SH-SY5Y (cell line): ENCODE data around the gene DGKE.

ENCODE experiments used
- GATA2 ChIP-seq: IDR thresholded peaks from 2 replicates; pipeline ENCODE4 v1.6.1; 2011; ENCODE audit warnings: mild to moderate bottlenecking, low read depth, low read length
- GATA3 ChIP-seq: IDR thresholded peaks from 2 replicates; pipeline ENCODE4 v1.6.1; 2011; ENCODE audit warnings: low read depth, mild to moderate bottlenecking, low read length, moderate library complexity

DGKE gene

DNA sequence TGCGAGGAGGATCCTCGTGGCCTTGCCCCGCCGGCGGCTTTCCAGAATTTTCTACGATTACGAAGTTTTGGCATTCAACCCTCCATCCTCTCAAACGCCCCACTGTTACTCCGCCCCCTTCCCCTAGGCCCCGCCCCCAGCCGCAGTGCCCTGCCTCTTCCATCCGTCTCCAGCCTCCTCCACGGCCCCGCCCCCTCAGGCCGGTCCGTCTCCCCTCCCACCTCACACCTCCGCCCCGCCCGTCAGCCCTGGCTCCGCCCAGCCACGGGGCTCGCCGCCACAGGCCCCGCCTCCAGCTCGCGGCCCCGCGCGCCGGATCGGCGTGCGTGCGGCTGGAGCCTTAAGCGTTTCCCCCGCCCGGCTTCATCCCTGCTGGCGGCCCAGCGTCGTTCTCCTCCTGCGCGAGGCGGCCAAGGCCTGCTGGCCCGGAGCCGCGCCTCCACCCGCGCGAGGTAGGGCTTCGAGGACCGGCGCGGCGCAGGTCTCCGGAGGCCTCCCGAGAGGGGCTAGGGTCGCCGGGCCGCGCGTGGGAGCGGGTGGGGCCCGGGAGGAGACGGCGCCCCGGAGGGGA lies at the start of gene DGKE, which contains the start of gene C17orf67:
DGKE (plus strand) TSS at position 343 of the 571 bp plus-strand sequence. CDS start 645 bp downstream, outside the sequence.
C17orf67 (minus strand) TSS at position 112 of the 571 bp plus-strand sequence. CDS start 18,110 bp downstream, outside the sequence.
- no peak for TF ChIP-seq GATA2

DNA sequence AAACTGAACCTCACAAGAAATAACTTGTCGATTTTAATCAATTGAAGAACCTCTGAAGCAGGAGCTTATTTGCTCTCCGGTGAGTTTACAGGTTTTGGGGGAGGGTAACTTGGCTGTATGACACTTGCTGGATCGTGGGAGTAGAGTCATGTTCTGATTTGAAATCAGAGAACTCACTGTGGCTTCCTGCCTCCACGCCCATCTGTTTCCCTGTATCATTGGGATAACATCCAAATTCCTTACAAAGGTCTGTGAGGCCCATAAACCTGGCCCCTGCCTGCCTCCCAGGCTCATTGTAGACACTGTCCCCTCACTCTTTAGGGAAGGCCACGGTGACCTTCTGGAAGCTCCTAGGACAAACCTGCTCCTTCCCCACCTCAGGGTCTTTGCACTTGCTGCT lies 48.5 kb upstream of the DGKE start:
- TF ChIP-seq GATA3 (no peak), GATA2 (no peak)

- no peak for TF ChIP-seq GATA2
- no peak for TF ChIP-seq GATA3
Observed at GRCh38 chr17:56785997-56786680, 47.8 kb upstream of the DGKE start.

DNA sequence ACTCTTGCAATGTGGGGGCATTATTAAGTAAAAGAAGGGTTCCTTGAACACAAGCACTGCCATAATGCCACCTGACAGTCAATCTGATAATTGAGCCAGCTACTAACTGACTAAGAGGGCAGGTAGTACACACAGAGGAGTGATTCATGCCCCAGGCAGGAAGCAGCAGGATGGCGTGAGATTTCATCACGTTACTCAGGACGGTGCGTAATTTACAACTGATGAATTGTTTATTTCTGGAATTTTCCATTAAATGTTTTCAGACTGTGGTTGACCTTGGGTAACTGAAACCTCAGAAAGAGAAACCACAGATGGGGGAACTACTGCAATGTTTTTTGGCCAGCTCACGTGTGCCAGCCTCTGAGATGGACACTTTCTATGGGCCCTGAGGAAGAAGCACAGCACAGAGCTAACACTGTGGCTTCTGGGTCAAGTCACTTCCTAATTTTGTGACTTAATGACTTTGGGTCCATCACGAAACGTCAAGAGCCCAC lies 46.9 kb upstream of the DGKE start:
- TF ChIP-seq GATA2: no peak
- no peak for TF ChIP-seq GATA3

- TF ChIP-seq GATA2 (no peak), GATA3 (no peak)
Observed at GRCh38 chr17:56792267-56792666, 41.7 kb upstream of the DGKE start.

- TF ChIP-seq GATA2 (no peak), GATA3 (no peak)
Observed at GRCh38 chr17:56793531-56793930, 40.4 kb upstream of the DGKE start.

DNA sequence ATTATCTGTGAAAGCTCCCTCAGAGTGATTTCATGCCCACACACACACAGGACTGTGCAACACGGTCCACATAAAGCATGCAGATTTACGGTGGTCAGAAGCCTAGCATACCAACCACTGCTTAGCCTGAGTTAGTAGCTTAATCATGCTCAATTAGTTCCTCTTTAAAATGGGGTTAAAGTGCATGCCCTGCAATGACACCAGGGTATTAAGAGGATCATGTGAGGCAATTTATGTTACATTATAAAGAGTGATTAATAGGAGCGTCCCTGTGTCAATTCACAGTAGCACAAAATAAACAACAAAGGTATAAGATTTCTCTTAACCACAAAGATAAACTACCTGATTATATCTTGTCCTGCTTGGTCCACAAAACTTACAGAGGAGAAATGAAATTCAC lies 40.0 kb upstream of the DGKE start:
- TF ChIP-seq GATA2: no peak

DNA sequence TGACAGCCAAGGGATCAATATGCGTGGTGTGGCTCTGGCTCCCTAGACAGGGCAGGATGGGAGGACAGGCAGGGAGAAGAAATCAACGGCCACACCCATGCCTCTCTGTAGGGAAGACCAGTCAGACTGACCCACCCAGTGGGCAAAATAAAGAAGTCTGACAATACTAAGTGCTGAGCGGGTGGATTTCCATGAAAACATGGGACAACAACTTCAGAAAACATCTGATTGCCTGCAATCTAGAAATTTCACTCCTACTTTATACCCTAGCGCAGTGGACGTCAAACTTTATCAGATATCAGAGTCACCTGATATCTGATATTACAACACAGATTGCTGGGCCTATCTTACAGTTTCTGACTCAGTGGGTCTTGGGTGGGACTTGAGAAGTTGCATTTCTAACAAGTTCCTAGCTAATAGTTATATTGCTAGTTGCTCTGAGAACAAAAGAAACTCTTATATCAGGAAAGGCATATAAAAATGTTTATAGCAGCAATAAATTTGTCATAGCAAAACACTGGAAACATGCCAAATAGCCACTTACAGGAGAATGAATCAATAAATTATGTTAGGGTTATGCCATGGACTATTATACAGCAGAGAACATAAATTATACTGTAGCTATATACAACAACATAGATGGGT lies 38.6 kb upstream of the DGKE start:
- TF ChIP-seq GATA2: no peak
- TF ChIP-seq GATA3: no peak

DNA sequence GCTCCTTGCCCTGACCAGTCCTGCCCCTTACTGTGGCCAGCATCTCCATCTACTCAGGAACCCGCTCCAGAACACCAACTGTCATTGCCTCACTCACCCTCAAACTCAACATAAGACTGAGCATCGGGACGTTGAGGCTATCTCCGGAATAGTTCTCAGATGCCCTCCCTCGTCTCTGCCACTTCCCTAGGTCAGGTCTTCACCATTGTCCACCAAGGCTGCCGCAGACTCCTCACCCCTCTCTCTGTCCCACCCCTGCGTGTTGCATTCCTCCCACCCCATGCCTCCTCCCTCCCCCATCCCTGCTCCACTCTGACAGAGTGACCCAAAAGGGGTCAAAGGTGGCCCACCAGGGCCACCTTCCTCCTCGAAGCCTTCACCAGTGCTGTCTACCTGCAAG lies 37.4 kb upstream of the DGKE start:
- TF ChIP-seq GATA2 (no peak), GATA3 (no peak)

DNA sequence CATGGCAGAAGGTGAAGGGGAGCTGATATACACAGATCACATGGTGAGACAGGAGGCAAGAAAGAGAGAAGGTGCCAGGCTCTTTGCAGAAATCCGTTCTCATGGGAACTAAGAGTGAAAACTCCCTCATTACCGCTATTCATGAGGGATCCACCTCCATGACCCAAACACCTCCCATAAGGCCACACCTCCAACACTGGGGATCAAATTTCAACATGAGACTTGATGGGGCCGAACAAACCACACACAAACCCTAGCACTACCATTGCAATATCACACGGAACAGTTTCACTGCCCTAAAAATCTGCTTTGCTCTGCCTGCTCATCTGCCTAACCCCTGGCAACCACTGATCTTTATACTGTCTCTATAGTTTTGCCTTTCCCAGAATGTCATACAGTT lies 35.0 kb upstream of the DGKE start:
- TF ChIP-seq GATA2 (no peak), GATA3 (no peak)

DNA sequence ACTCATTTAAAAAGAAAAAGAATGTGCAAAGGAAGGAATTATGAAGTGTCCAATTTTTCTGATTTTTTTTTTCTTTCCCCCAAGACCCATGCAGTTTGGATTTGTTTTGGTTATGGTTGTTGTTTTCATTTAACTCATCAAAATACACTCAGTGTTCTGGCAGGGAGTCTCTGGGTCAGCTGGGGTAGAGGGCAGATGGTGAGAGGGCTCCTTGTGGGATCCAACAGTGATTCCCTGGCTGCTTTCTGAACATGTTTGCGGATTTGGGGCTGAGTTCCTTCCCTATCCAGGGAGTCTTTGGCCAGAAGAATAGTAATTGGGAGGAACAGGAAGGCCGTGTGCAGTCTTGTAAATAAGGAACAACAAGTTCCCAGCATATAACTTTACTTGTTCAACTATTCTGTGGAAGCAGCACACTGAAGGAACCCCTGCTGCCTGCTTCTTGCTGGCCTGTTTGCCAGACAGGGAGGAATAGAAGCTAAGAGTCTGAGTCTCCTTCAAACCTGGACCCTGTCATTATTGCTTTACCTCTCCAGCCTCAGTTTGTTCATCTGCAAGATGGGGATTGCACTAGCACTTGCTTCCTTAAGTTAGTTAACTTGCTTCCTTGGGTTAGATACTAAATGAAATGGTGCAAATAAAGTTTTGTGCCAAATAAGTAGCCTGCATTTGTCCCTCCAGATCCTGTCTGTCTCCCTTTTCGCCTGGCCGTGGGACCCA lies 32.3 kb upstream of the DGKE start:
- TF ChIP-seq GATA3: no peak
- no peak for TF ChIP-seq GATA2

DNA sequence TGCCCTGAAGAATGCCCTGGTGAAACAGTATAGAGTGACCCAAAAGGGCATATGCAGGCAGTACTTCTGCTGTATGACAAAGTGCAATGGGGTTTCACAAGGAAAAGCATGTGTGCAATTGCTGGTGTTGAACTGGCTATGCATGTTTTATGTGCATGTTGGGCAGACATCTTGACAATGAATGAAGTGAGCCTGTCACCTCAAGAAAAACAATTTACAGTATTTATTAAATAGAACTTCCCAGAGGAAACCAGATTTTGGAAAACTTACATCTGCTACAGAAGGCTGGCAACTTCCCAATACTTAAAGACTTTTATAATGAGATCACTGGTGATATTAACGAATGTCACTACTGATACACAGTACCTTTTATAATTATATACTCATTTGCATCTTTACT lies 30.9 kb upstream of the DGKE start:
- TF ChIP-seq GATA2 (no peak), GATA3 (no peak)

DNA sequence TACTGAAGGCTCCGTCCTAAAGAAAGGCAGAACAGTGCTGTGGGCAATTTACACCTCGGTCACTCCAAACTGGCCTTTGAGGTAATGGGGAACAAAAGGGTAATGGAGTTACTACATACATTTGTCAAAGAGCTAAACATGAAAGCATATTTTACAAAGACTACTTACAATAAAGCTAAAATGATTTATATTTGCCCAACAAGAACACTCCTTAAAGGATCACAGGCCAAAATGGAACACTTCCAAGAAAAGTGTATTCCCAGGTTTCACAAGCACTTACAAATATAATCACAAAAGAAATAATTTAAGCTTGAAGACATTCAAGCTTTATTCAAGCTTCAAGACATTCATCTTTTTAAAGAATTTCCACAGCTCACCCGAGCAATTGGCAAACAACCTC lies 29.5 kb upstream of the DGKE start:
- TF ChIP-seq GATA2: no peak
- TF ChIP-seq GATA3: no peak

DNA sequence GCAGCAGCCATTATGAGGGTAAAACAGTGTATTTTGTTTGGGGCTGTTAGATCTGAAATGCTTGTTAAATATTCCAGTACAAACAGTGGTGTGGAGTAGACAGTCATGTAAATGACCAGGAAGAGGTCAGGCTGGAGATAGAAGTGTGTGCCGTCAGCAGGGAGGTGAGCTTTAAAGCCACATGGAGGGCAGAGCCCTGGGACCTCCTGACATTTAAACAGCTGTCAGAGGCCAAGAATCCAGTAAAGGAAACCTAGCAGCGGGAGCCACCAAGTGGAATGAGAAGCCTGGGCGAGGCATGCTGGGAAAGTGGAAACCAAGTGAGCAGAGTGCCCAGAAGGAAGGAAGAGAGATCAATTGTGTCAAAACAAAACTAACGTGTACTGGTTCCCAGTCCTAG lies 27.0 kb upstream of the DGKE start:
- TF ChIP-seq GATA3 (no peak), GATA2 (no peak)
